ENCODE data around the gene ALX3.

DNA sequence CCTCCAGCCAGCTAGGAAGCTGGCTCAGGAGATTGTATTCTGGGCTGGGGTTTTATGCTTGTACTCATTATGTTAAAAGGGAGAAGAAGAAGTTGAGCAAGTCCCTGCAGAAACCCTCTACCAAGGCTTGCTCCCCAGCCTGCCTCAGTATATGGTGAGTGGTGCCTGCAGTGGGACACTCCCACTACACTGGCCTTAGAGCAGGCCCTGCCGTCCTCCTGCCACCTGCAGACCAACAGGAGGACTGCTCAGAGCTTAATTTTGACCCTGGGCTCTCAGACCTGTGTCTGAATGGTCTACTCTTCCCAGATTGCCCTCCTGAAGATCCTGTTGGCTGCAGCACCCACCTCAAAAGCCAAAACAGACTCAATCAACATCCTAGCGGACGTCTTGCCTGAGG lies 23.0 kb downstream of the ALX3 start:
- TF ChIP-seq, protein P1, sequence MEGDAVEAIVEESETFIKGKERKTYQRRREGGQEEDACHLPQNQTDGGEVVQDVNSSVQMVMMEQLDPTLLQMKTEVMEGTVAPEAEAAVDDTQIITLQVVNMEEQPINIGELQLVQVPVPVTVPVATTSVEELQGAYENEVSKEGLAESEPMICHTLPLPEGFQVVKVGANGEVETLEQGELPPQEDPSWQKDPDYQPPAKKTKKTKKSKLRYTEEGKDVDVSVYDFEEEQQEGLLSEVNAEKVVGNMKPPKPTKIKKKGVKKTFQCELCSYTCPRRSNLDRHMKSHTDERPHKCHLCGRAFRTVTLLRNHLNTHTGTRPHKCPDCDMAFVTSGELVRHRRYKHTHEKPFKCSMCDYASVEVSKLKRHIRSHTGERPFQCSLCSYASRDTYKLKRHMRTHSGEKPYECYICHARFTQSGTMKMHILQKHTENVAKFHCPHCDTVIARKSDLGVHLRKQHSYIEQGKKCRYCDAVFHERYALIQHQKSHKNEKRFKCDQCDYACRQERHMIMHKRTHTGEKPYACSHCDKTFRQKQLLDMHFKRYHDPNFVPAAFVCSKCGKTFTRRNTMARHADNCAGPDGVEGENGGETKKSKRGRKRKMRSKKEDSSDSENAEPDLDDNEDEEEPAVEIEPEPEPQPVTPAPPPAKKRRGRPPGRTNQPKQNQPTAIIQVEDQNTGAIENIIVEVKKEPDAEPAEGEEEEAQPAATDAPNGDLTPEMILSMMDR (IDR thresholded peaks at IDR 0.05) = no peak
- no peak for TF ChIP-seq TEAD4 (CRISPR knock-in tag; IDR thresholded peaks at IDR 0.05)
- no peak for TF ChIP-seq FOXJ3 (CRISPR knock-in tag; IDR thresholded peaks at IDR 0.05; ENCODE audit: borderline replicate concordance)
- TF ChIP-seq, protein P2, sequence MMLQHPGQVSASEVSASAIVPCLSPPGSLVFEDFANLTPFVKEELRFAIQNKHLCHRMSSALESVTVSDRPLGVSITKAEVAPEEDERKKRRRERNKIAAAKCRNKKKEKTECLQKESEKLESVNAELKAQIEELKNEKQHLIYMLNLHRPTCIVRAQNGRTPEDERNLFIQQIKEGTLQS (CRISPR knock-in tag; conservative IDR thresholded peaks at IDR 0.05) = no peak
- TF ChIP-seq GRHL2 (CRISPR knock-in tag; IDR thresholded peaks at IDR 0.05; ENCODE audit: insufficient replicate concordance, severe bottlenecking) = no peak
- no peak for TF ChIP-seq GTF2I (CRISPR knock-in tag; conservative IDR thresholded peaks at IDR 0.05)

All from WTC11 (cell line).